ENCODE results near the gene MYLIP. TPM values are rescaled to one million over a fixed set of nuclear protein-coding genes. Genes with fewer than 3 reads are reported as not detected.

The MYLIP gene
- total RNA-seq, 1 experiment from 2014 or later: 48.1 TPM

GRCh38 chr6:16154904-16155303 is 26.0 kb downstream of the MYLIP start:
- Histone ChIP-seq H3K4me3 (ENCODE audit: low read depth, low read length) (no peak overlapping the region), H3K36me3 (ENCODE audit: control insufficient read depth, insufficient read depth, low read length) (peaks cover 2% of the 10 kb centered on the region), H3K27me3 (replicated peaks; ENCODE audit: control insufficient read depth, insufficient read depth, low read length) (no peaks in the 10 kb centered on the region), H3K9me3 (peaks cover 3% of the 10 kb centered on the region; the same call in 1 of the 2 replicates), H3K4me1 (no peaks in the 10 kb centered on the region)
- ChIA-PET CTCF (no interaction called here), POLR2A (no interaction called here)
- H3K4me1 Mint-ChIP-seq (ENCODE audit: low read depth, unreplicated experiment): peaks cover 8% of the 10 kb centered on the region
- DNase-seq: no peak
- BruUV-seq (replicated peaks): no TSS peak
- intact Hi-C loops (cut with micrococcal nuclease; ENCODE audit: unreplicated experiment): no loop called here
- H3K27ac Mint-ChIP-seq (ENCODE audit: unreplicated experiment): no peak overlapping the region
- H3K4me3 Mint-ChIP-seq (ENCODE audit: unreplicated experiment): no peak overlapping the region
- peaks cover 54% of the 10 kb centered on the region for H3K36me3 Mint-ChIP-seq (ENCODE audit: insufficient read depth, unreplicated experiment)
- no peak for TF ChIP-seq CTCF (IDR thresholded peaks at IDR 0.05; ENCODE audit: insufficient read depth in 1 of 2, low read depth in 1 of 2, low read length in 1 of 2, severe bottlenecking in 1 of 2, unreplicated experiment in 1 of 2)
- H3K9me3 Mint-ChIP-seq (ENCODE audit: unreplicated experiment): no peaks in the 10 kb centered on the region
- H3K27me3 Mint-ChIP-seq (ENCODE audit: insufficient read depth, unreplicated experiment): no peaks in the 10 kb centered on the region

- H3K27me3 Mint-ChIP-seq (ENCODE audit: insufficient read depth, unreplicated experiment): no peaks in the 10 kb centered on the region
- no peaks in the 10 kb centered on the region for H3K4me1 Mint-ChIP-seq (ENCODE audit: low read depth, unreplicated experiment)
- no TSS peak for BruUV-seq (replicated peaks)
- H3K4me3 Mint-ChIP-seq (ENCODE audit: unreplicated experiment): no peak overlapping the region
- ChIA-PET POLR2A (no interaction called here), CTCF (interaction anchor here (1.2 to 1.6 kb wide), 2 partner anchors 26 to 48 kb away, joined by 3 to 4 read pairs; no protein-coding TSS in a partner anchor)
- DNase-seq: no peak
- H3K36me3 ChIP-seq (ENCODE audit: control insufficient read depth, insufficient read depth, low read length): peaks cover 2% of the 10 kb centered on the region
- TF ChIP-seq CTCF (IDR thresholded peaks at IDR 0.05; ENCODE audit: insufficient read depth in 1 of 2, low read depth in 1 of 2, low read length in 1 of 2, severe bottlenecking in 1 of 2, unreplicated experiment in 1 of 2): no peak
- H3K4me1 ChIP-seq: 0 out of 2 replicates have a peak, but pooled peaks cover 3% of the 10 kb centered on the region
- H3K36me3 Mint-ChIP-seq (ENCODE audit: insufficient read depth, unreplicated experiment): peaks cover 33% of the 10 kb centered on the region
- intact Hi-C loops (cut with micrococcal nuclease; ENCODE audit: unreplicated experiment): no loop called here
- H3K4me3 ChIP-seq (ENCODE audit: low read depth, low read length): no peak overlapping the region
- H3K27ac Mint-ChIP-seq (ENCODE audit: unreplicated experiment): no peak overlapping the region
- no peaks in the 10 kb centered on the region for H3K27me3 ChIP-seq (replicated peaks; ENCODE audit: control insufficient read depth, insufficient read depth, low read length)
- no peaks in the 10 kb centered on the region for H3K9me3 Mint-ChIP-seq (ENCODE audit: unreplicated experiment)
- peaks cover 3% of the 10 kb centered on the region; the same call in 1 of the 2 replicates for H3K9me3 ChIP-seq
Observed at GRCh38 chr6:16157492-16157891, 28.6 kb downstream of the MYLIP start.

GRCh38 chr6:16157909-16158308 is 29.0 kb downstream of the MYLIP start:
- no TSS peak for BruUV-seq (replicated peaks)
- no peaks in the 10 kb centered on the region for H3K9me3 Mint-ChIP-seq (ENCODE audit: unreplicated experiment)

More at GRCh38 chr6:16157909-16158308, 29.0 kb downstream of the MYLIP start:
- intact Hi-C loops (cut with micrococcal nuclease; ENCODE audit: unreplicated experiment): no loop called here
- H3K9me3 ChIP-seq: peaks cover 3% of the 10 kb centered on the region; the same call in 1 of the 2 replicates
- no peak for DNase-seq
- ChIA-PET POLR2A (no interaction called here), CTCF (interaction anchor here (1.2 to 1.6 kb wide), 2 partner anchors 25 to 47 kb away, joined by 3 to 4 read pairs; no protein-coding TSS in a partner anchor)
- Mint-ChIP-seq H3K4me1 (ENCODE audit: low read depth, unreplicated experiment) (peaks cover 2% of the 10 kb centered on the region), H3K27ac (ENCODE audit: unreplicated experiment) (no peak overlapping the region), H3K36me3 (ENCODE audit: insufficient read depth, unreplicated experiment) (peaks cover 29% of the 10 kb centered on the region), H3K4me3 (ENCODE audit: unreplicated experiment) (no peak overlapping the region), H3K27me3 (ENCODE audit: insufficient read depth, unreplicated experiment) (no peaks in the 10 kb centered on the region)
- 0 out of 2 replicates have a peak, but pooled peaks cover 3% of the 10 kb centered on the region for H3K4me1 ChIP-seq
- H3K36me3 ChIP-seq (ENCODE audit: control insufficient read depth, insufficient read depth, low read length): peaks cover 2% of the 10 kb centered on the region
- TF ChIP-seq CTCF (IDR thresholded peaks at IDR 0.05; ENCODE audit: insufficient read depth in 1 of 2, low read depth in 1 of 2, low read length in 1 of 2, severe bottlenecking in 1 of 2, unreplicated experiment in 1 of 2): no peak
- H3K27me3 ChIP-seq (replicated peaks; ENCODE audit: control insufficient read depth, insufficient read depth, low read length): no peaks in the 10 kb centered on the region
- no peak overlapping the region for H3K4me3 ChIP-seq (ENCODE audit: low read depth, low read length)
